Coronary artery (tissue), 2 donors: ENCODE data around the gene HSD17B13.

ENCODE experiments used
- DNase-seq: peaks from one replicate; pipeline ENCODE4 v3.0.0-alpha.2; 2017; ENCODE audit warnings: low spot score
- H3K27ac ChIP-seq, 2 donors: fragments of 200-600 bp; sonication (generic); one replicate each; pipeline ENCODE4 v1.5.1; 2016 to 2019
- H3K4me3 ChIP-seq: fragments of 200-600 bp; sonication (generic); 2 replicates; pipeline ENCODE4 v1.5.1; 2016; ENCODE audit warnings: mild to moderate bottlenecking, moderate library complexity
- TF ChIP-seq, protein P1 (sequence below): fragments of 200-600 bp; sonication (generic); IDR thresholded peaks from one replicate; pipeline ENCODE4 v1.5.1; 2019; ENCODE audit warnings: antibody characterized with exemption

Gene HSD17B13

DNA sequence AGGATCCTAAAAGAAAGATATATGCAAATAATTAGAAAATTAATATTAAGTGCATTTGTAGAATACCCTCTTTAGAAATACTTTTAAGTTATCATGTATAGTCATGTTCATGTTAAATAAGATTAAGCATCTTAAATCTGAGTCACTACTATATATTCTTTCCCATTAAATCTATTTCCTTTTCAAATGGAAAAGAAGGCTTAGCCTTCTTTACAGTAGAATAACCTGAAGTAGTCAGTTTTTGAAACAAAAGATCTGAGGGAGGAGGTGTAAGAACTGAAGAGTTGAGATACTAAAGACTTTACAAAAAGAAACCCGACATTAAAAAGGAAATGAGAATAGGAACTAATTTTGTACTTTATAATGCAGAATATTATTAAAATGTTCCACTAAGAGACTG is 14.7 kb upstream of the HSD17B13 start:
- TF ChIP-seq, protein P1, sequence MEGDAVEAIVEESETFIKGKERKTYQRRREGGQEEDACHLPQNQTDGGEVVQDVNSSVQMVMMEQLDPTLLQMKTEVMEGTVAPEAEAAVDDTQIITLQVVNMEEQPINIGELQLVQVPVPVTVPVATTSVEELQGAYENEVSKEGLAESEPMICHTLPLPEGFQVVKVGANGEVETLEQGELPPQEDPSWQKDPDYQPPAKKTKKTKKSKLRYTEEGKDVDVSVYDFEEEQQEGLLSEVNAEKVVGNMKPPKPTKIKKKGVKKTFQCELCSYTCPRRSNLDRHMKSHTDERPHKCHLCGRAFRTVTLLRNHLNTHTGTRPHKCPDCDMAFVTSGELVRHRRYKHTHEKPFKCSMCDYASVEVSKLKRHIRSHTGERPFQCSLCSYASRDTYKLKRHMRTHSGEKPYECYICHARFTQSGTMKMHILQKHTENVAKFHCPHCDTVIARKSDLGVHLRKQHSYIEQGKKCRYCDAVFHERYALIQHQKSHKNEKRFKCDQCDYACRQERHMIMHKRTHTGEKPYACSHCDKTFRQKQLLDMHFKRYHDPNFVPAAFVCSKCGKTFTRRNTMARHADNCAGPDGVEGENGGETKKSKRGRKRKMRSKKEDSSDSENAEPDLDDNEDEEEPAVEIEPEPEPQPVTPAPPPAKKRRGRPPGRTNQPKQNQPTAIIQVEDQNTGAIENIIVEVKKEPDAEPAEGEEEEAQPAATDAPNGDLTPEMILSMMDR = no peak
- H3K4me3 ChIP-seq = no peak overlapping the region
- DNase-seq = no peak
- H3K27ac ChIP-seq = no peak overlapping the region

DNA sequence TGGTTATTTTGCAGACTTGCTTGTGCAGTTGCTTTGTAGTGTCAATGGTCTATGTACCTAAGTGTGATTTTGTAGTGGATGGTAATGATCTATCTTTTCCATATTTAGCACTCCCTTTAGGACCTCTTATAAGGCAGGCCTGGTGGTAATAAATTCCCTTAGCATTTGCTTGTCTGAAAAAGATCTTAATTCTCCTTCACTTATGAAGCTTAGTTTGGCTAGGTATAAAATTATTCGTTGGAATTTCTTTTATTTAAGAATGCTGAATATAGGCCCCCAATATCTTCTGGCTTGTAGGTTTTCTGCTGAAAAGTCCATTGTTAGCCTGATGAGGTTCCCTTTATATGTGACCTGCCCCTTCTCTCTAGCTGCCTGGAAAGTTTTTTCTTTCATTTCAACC is 10.6 kb upstream of the HSD17B13 start:
- TF ChIP-seq, protein P1 = no peak
- Histone ChIP-seq H3K4me3 (no peak overlapping the region), H3K27ac (no peak overlapping the region)
- no peak for DNase-seq

DNA sequence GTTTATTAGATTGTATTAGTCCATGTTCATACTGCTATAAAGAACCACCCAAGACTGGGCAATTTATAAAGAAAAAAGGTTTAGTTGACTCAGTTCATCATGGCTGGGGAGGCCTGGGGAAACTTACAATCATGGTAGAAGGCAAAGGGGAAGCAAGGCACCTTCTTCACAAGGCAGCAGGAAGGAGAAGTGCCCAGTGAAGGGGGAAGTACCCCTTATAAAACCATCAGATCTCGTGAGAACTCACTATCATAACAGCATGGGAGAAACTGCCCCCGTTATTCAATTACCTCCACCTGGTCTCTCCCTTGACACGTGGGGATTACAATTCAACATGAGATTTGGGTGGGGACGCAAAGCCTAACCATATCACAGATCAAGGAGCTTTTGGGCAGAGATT is 8.1 kb upstream of the HSD17B13 start:
- Histone ChIP-seq H3K27ac (no peak overlapping the region), H3K4me3 (no peak overlapping the region)
- TF ChIP-seq, protein P1 = no peak
- DNase-seq = no peak

DNA sequence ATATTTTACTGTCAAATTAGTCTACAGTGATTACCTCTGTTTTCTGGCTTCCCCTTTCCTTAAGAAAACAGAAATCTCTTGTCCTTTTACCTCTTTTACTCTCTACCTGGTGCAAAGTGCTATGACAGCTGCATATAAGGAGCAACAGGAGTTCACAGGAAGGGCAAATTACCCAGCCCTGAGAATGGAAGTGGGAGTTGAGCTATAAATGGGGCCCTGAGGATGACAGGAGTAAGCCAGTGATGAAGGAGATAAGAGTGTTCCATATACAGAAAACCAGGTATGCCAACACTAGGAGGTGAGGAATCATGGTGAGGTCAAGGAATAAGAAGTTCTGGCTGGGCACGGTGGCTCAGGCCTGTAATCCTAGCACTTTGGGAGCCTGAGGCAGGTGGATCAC is 4.5 kb upstream of the HSD17B13 start:
- TF ChIP-seq, protein P1 = no peak
- Histone ChIP-seq H3K27ac (no peak overlapping the region), H3K4me3 (no peak overlapping the region)
- DNase-seq = no peak

DNA sequence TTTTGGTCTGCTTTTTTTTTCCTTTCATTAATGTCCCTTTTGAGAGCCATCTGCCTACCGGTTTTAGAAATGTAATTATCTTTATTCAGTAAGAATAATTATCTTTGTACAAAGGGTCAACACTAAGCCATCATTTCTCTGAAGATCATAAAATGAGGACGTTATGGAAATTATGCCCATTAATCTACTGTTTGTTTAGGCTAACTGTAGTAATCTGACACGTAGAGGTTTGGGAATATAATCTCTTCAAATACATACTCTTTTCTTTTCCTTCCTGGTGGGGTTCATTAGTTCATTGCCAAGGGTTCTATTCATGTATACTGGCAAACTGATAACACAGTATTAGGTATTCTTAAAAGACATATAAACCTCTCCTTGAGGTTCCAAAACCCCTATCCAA is 3.8 kb upstream of the HSD17B13 start:
- TF ChIP-seq, protein P1 = no peak
- no peak for DNase-seq
- H3K27ac ChIP-seq = no peak overlapping the region
- no peak overlapping the region for H3K4me3 ChIP-seq

DNA sequence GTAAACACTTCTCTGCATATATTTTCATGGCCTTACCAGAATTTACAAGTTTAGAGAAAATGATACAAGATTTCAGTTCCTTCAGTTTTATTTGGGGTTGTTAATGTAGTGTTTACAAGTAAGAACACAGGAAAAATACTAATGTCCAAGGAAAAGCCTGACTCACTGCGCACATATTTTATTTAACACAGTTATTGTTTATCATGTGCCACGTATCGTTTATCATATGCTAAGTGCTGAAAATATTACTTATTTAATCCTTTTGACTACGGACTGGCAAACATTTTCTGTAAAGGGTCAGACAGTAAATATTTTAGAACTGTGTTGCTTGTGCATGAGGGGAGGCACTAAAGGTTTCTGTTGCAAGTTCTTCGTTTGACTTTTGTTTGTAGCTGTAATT is 794 bp downstream of the HSD17B13 start:
- no peak for DNase-seq
- H3K4me3 ChIP-seq = no peak overlapping the region
- no peak overlapping the region for H3K27ac ChIP-seq
- TF ChIP-seq, protein P1 = no peak

DNA sequence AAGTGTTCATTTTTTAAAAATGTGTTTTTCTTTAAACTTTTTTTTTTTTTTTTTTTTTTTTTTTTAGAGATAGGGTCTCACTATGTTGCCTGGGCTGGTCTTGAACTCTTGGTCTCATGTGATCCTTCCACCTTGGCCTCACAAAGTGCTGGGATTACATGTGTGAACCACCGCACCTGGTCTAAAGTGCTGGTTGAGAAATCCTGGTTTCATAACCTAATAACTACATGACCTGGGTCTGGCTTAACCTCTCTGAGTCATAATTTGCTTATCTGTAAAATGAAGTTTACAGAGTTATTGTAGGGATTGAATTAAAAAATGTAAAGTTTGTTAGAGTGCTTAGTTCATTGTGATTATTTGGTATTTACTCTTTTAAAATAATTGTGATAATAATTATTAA is 5.2 kb downstream of the HSD17B13 start:
- Histone ChIP-seq H3K27ac (no peak overlapping the region), H3K4me3 (no peak overlapping the region)
- TF ChIP-seq, protein P1 = no peak
- no peak for DNase-seq
